ENCODE measurements around the gene PM20D1.
"Not testable (repeated sequence)": the region's sequence is repeated elsewhere in the genome, so short reads cannot be mapped to it uniquely, and the experiment has no call there.

The PM20D1 gene

GRCh38 chr1:205840146-205840923, 9.6 kb downstream of the PM20D1 start:
- no peak for DNase-seq (ENCODE audit: low read depth)

GRCh38 chr1:205837382-205837970, 12.5 kb downstream of the PM20D1 start:
- no peak for DNase-seq (ENCODE audit: low read depth)

GRCh38 chr1:205834751-205835150, 15.2 kb downstream of the PM20D1 start:
- DNase-seq (ENCODE audit: low read depth): no peak

GRCh38 chr1:205832326-205832751, 17.6 kb downstream of the PM20D1 start:
- no peak for DNase-seq (ENCODE audit: low read depth)

GRCh38 chr1:205827623-205828022, 22.3 kb downstream of the PM20D1 start:
- DNase-seq (ENCODE audit: low read depth): no peak

GRCh38 chr1:205826995-205827394, 22.9 kb downstream of the PM20D1 start:
- DNase-seq (ENCODE audit: low read depth): no peak

GRCh38 chr1:205826016-205826806, 23.7 kb downstream of the PM20D1 start:
- no peak for DNase-seq (ENCODE audit: low read depth)

GRCh38 chr1:205824180-205824579, 25.8 kb downstream of the PM20D1 start:
- DNase-seq (ENCODE audit: low read depth): no peak

- DNase-seq (ENCODE audit: low read depth): not testable (repeated sequence)
These were observed 26.7 kb downstream of the PM20D1 start for GRCh38 chr1:205823260-205823659.

- DNase-seq (ENCODE audit: low read depth): no peak
These were observed 27.5 kb downstream of the PM20D1 start for GRCh38 chr1:205822397-205822796.

- no peak for DNase-seq (ENCODE audit: low read depth)
These were observed 31.9 kb downstream of the PM20D1 start for GRCh38 chr1:205817988-205818387.

GRCh38 chr1:205817364-205817763, 32.6 kb downstream of the PM20D1 start:
- DNase-seq (ENCODE audit: low read depth): no peak

- DNase-seq (ENCODE audit: low read depth): peak; percentile 21
These were observed 36.2 kb downstream of the PM20D1 start for GRCh38 chr1:205813755-205814058.

GRCh38 chr1:205812878-205813754, 36.8 kb downstream of the PM20D1 start, which contains the start of gene SLC41A1:
Gene SLC41A1 (minus strand): TSS chr1:205813198. CDS start chr1:205810441, 2,757 bp downstream.
- DNase-seq (ENCODE audit: low read depth): peak; percentile 86

- no peak for DNase-seq (ENCODE audit: low read depth)
These were observed 37.6 kb downstream of the PM20D1 start for GRCh38 chr1:205812271-205812877.

GRCh38 chr1:205811660-205812059, 38.3 kb downstream of the PM20D1 start:
- DNase-seq (ENCODE audit: low read depth): no peak

- DNase-seq (ENCODE audit: low read depth): no peak
These were observed 39.3 kb downstream of the PM20D1 start for GRCh38 chr1:205810448-205811157.

- DNase-seq (ENCODE audit: low read depth): no peak
These were observed 40.0 kb downstream of the PM20D1 start for GRCh38 chr1:205809942-205810345.

- no peak for DNase-seq (ENCODE audit: low read depth)
These were observed 40.5 kb downstream of the PM20D1 start for GRCh38 chr1:205809469-205809868.

- DNase-seq (ENCODE audit: low read depth): peak; percentile 50
These were observed 44.7 kb downstream of the PM20D1 start for GRCh38 chr1:205805082-205805711.

All from activated T-cell treated with anti-CD3 and anti-CD28 coated beads for 48 hours (primary cell).